Calu3 (cell line): ENCODE results near the gene UBE2J1. TPM values are rescaled to one million over a fixed set of nuclear protein-coding genes. Genes with fewer than 3 reads are reported as not detected.

Experiments used
- BruUV-seq: library from RNA; stranded (reverse); fragments of 400-500 nt; replicated peaks from 2 replicates; lab custom pipeline; 2021; lab: Mats Ljungman, UMichigan
- CTCF ChIA-PET: fragments of 300-600 bp; sonication (Branson Sonifier 250); formaldehyde crosslinking; loops from one replicate; lab custom pipeline; 2022; ENCODE audit warnings: antibody characterized with exemption; lab: Charles Lee
- DNase-seq: peaks from one replicate; pipeline ENCODE4 v3.0.0; 2022
- H3K27ac Mint-ChIP-seq: one replicate; pipeline ENCODE4 v1.8.0; 2022; ENCODE audit warnings: mixed read lengths; ENCODE audit not compliant: unreplicated experiment
- H3K27me3 Mint-ChIP-seq: one replicate; pipeline ENCODE4 v1.8.0; 2022; ENCODE audit warnings: mixed read lengths; ENCODE audit not compliant: unreplicated experiment
- H3K36me3 Mint-ChIP-seq: one replicate; pipeline ENCODE4 v1.8.0; 2022; ENCODE audit warnings: mild to moderate bottlenecking, moderate library complexity, mixed read lengths; ENCODE audit not compliant: insufficient read depth, unreplicated experiment
- H3K4me1 Mint-ChIP-seq: one replicate; pipeline ENCODE4 v1.8.0; 2022; ENCODE audit warnings: mild to moderate bottlenecking, low read depth, mixed read lengths; ENCODE audit not compliant: unreplicated experiment
- H3K4me3 Mint-ChIP-seq: one replicate; pipeline ENCODE4 v1.8.0; 2022; ENCODE audit warnings: mild to moderate bottlenecking, low read depth, moderate library complexity, mixed read lengths; ENCODE audit not compliant: unreplicated experiment
- H3K9me3 Mint-ChIP-seq: one replicate; pipeline ENCODE4 v1.8.0; 2022; ENCODE audit warnings: low read depth, mixed read lengths; ENCODE audit not compliant: unreplicated experiment
- intact Hi-C: fragments of 100-400 bp; cut with micrococcal nuclease; formaldehyde crosslinking; loops from one replicate; pipeline ENCODE4 v1.10.0; 2022; ENCODE audit not compliant: unreplicated experiment
- total RNA-seq: library from RNA; stranded (reverse); gene quantifications from 2 replicates; pipeline ENCODE4 v1.2.3, GENCODE V29; 2022
- TF ChIP-seq, protein P1 (sequence below): fragments of 200-600 bp; IDR thresholded peaks from one replicate; pipeline ENCODE4 v1.8.0; 2022; ENCODE audit warnings: antibody characterized with exemption; ENCODE audit not compliant: unreplicated experiment

Gene UBE2J1
- total RNA-seq, 1 experiment from 2014 or later: 18.7 TPM

DNA sequence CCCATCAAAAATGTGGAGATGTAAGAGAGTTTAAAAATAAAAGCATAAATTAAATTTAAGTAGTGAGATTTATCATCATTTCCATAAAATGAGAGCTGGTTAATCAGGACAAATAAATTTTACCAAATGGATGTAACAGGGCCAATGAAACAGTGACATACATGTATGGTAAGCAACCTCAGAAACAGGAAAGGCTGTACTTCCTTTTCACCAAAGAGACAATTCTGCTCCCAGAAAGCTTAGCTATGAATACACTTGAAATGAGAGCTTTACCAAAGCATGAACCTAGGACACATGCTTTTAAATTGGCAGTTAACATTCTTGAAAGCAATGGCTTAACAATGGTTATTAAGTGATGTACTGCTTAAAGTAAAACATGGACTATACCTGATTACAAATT lies 12.1 kb upstream of the UBE2J1 start:
- Mint-ChIP-seq H3K4me1 (no peaks in the 10 kb centered on the region), H3K4me3 (no peak overlapping the region), H3K9me3 (no peaks in the 10 kb centered on the region), H3K27ac (no peak overlapping the region), H3K27me3 (no peaks in the 10 kb centered on the region), H3K36me3 (no peaks in the 10 kb centered on the region)
- TF ChIP-seq, protein P1, sequence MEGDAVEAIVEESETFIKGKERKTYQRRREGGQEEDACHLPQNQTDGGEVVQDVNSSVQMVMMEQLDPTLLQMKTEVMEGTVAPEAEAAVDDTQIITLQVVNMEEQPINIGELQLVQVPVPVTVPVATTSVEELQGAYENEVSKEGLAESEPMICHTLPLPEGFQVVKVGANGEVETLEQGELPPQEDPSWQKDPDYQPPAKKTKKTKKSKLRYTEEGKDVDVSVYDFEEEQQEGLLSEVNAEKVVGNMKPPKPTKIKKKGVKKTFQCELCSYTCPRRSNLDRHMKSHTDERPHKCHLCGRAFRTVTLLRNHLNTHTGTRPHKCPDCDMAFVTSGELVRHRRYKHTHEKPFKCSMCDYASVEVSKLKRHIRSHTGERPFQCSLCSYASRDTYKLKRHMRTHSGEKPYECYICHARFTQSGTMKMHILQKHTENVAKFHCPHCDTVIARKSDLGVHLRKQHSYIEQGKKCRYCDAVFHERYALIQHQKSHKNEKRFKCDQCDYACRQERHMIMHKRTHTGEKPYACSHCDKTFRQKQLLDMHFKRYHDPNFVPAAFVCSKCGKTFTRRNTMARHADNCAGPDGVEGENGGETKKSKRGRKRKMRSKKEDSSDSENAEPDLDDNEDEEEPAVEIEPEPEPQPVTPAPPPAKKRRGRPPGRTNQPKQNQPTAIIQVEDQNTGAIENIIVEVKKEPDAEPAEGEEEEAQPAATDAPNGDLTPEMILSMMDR: no peak
- DNase-seq: no peak
- no TSS peak for BruUV-seq
- CTCF ChIA-PET: no interaction called here
- intact Hi-C loops: no loop called here

DNA sequence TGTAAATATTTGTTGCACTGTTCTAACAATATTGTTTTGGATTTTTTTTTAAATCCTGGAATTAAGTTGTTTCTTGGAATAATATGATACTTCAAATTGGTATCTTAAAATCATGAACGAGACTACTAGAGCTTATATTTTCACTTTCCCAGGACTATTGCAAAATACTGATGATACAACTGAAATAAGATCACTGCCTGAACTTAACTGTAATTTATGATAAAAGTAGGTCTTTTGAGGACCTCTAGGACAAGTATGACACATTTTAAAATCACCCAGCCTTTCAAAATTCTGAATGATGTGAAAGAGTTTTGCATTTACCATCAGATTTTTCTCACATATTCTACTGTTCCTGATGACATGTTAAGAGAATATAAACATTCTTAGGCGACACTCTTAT lies 8.6 kb upstream of the UBE2J1 start:
- no peak overlapping the region for H3K4me3 Mint-ChIP-seq
- H3K27ac Mint-ChIP-seq: no peak overlapping the region
- H3K4me1 Mint-ChIP-seq: no peaks in the 10 kb centered on the region
- no peaks in the 10 kb centered on the region for H3K9me3 Mint-ChIP-seq
- H3K36me3 Mint-ChIP-seq: no peaks in the 10 kb centered on the region
- H3K27me3 Mint-ChIP-seq: no peaks in the 10 kb centered on the region
- CTCF ChIA-PET: no interaction called here
- intact Hi-C loops: no loop called here
- no TSS peak for BruUV-seq
- no peak for DNase-seq
- TF ChIP-seq, protein P1: no peak

DNA sequence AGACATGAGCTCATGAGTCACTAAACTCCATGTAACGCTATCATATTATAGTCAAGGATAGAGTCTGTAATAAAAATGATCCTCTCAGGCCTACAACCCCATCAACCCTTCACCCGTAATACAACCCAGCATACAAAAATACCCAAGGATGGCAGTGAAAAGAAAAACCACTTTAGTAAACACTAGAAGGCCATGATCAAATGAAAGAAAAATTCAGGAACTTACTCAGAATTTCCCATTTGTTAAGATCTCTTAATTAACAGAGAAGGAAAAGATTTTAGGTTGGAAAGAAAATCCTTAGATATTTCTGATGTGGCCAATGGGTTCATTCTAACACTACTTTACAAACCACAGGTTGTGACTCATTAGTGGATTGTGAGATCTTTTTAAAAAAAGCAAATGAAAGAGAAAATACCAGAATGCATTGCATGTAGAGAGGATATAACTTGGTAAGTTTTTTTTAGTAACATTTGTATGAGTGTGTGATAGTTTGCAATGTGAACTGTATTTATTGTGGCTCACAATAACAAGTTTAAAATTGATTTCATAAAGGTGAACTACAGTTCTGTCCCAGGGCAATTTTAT lies 8.0 kb upstream of the UBE2J1 start:
- no peaks in the 10 kb centered on the region for H3K27me3 Mint-ChIP-seq
- BruUV-seq: no TSS peak
- CTCF ChIA-PET: interaction anchor here (0.5 kb wide), 1 partner anchor 10 kb away, joined by 3 read pairs; no protein-coding TSS in a partner anchor
- H3K27ac Mint-ChIP-seq: no peak overlapping the region
- TF ChIP-seq, protein P1: no peak
- intact Hi-C loops: no loop called here
- no peaks in the 10 kb centered on the region for H3K4me1 Mint-ChIP-seq
- H3K4me3 Mint-ChIP-seq: no peak overlapping the region
- H3K36me3 Mint-ChIP-seq: no peaks in the 10 kb centered on the region
- H3K9me3 Mint-ChIP-seq: no peaks in the 10 kb centered on the region
- DNase-seq: no peak

DNA sequence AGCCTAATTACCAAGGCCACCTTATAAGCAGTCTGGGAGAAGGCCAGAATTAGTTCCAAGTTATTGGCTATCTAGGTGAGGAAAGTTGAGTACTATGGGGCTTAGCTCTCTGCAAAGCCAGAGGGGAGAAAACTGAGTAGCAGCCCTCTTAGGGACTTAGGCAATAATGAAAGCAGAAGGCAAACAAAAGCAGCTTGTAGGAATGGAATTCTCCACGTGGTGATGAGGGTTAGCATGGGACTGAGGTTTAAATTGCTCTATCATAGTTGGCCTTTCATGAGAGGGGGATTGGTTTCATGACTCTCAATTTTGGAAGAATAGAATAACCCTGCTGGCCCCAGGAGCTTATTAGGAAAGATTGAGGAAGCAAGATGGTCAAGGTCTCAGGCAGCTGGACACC lies 7.0 kb upstream of the UBE2J1 start:
- Mint-ChIP-seq H3K4me3 (no peak overlapping the region), H3K4me1 (no peaks in the 10 kb centered on the region), H3K9me3 (no peaks in the 10 kb centered on the region), H3K36me3 (no peaks in the 10 kb centered on the region), H3K27ac (no peak overlapping the region), H3K27me3 (no peaks in the 10 kb centered on the region)
- DNase-seq: no peak
- no TSS peak for BruUV-seq
- TF ChIP-seq, protein P1: no peak
- intact Hi-C loops: no loop called here
- CTCF ChIA-PET: interaction anchor here (0.5 kb wide), 1 partner anchor 9 kb away, joined by 3 read pairs; no protein-coding TSS in a partner anchor
